IMR-90 (cell line): Measurements from ENCODE around the gene AKR1D1. TPM values are rescaled to one million over a fixed set of nuclear protein-coding genes. Genes with fewer than 3 reads are reported as not detected.
"Not testable (repeated sequence)": the region's sequence is repeated elsewhere in the genome, so short reads cannot be mapped to it uniquely, and the experiment has no call there.

Source experiments
- ATAC-seq: fragments of 200-7000 bp; cut with Tn5 transposase; 2 replicates; pipeline ENCODE4 v1.9.1; 2020; ENCODE audit warnings: low read depth, mild to moderate bottlenecking, moderate library complexity
- BruUV-seq: library from RNA; stranded (reverse); fragments of 400-500 nt; replicated peaks from 2 replicates; lab custom pipeline; 2021; lab: Mats Ljungman, UMichigan
- CTCF ChIA-PET: fragments of 300-600 bp; formaldehyde crosslinking; extraction: SDS; loops from one replicate; lab custom pipeline; 2021; ENCODE audit warnings: antibody characterized with exemption; lab: Yijun Ruan, JAX
- POLR2A ChIA-PET: fragments of 300-600 bp; sonication (Branson Sonifier 250); formaldehyde crosslinking; loops from one replicate; lab custom pipeline; 2022; ENCODE audit warnings: antibody characterized with exemption; ENCODE audit not compliant: unreplicated experiment; lab: Charles Lee
- DNase-seq: peaks from one replicate; pipeline ENCODE4 v3.0.0; 2013
- H2AFZ ChIP-seq: replicated peaks from 2 replicates; pipeline ENCODE3; 2013; ENCODE audit warnings: low read length, mild to moderate bottlenecking; ENCODE audit not compliant: poor library complexity
- H2AK5ac ChIP-seq: 2 replicates; pipeline ENCODE4 v1.6.1; 2013; ENCODE audit warnings: low read depth, low read length, inconsistent platforms
- H2AK9ac ChIP-seq: replicated peaks from 2 replicates; pipeline ENCODE3; 2013; ENCODE audit warnings: mild to moderate bottlenecking, low read depth, low read length, moderate library complexity; ENCODE audit not compliant: poor library complexity
- H2BK120ac ChIP-seq: 2 replicates; pipeline ENCODE4 v1.6.1; 2013; ENCODE audit warnings: low read depth, low read length, inconsistent platforms
- H2BK15ac ChIP-seq: 3 replicates; pipeline ENCODE4 v1.6.1; 2013; ENCODE audit warnings: low read depth, low read length, inconsistent platforms
- H2BK20ac ChIP-seq: 2 replicates; pipeline ENCODE4 v1.6.1; 2013; ENCODE audit warnings: low read depth, mild to moderate bottlenecking, inconsistent platforms, low read length, moderate library complexity
- H2BK5ac ChIP-seq: 2 replicates; pipeline ENCODE4 v1.6.1; 2013; ENCODE audit warnings: mild to moderate bottlenecking, low read depth, low read length, inconsistent platforms; ENCODE audit not compliant: poor library complexity, severe bottlenecking
- H3K14ac ChIP-seq: replicated peaks from 2 replicates; pipeline ENCODE4 v1.6.1; 2013; ENCODE audit warnings: low read depth, low read length, inconsistent platforms
- H3K18ac ChIP-seq: 2 replicates; pipeline ENCODE4 v1.6.1; 2013; ENCODE audit warnings: low read depth, low read length, control low read depth
- H3K23ac ChIP-seq: 2 replicates; pipeline ENCODE4 v1.6.1; 2013; ENCODE audit warnings: low read depth, low read length, inconsistent platforms
- H3K27ac ChIP-seq: 2 replicates; pipeline ENCODE4 v1.5.1; 2013; ENCODE audit warnings: mild to moderate bottlenecking, control low read depth, low read length; ENCODE audit not compliant: insufficient read depth
- H3K27me3 ChIP-seq: 2 replicates; pipeline ENCODE4 v1.6.1; 2013; ENCODE audit warnings: low read length; ENCODE audit not compliant: control insufficient read depth, insufficient read depth
- H3K36me3 ChIP-seq: 2 replicates; pipeline ENCODE4 v1.6.1; 2013; ENCODE audit warnings: low read length, mixed read lengths; ENCODE audit not compliant: control insufficient read depth, insufficient read depth
- H3K4ac ChIP-seq: 2 replicates; pipeline ENCODE4 v1.6.1; 2013; ENCODE audit warnings: low read depth, low read length, inconsistent platforms
- H3K4me1 ChIP-seq: 2 replicates; pipeline ENCODE4 v1.6.1; 2013; ENCODE audit warnings: low read length, mixed read lengths; ENCODE audit not compliant: control insufficient read depth, insufficient read depth
- H3K4me2 ChIP-seq: 2 replicates; pipeline ENCODE4 v1.6.1; 2013; ENCODE audit warnings: low read depth, mild to moderate bottlenecking, control low read depth, low read length, moderate library complexity
- H3K4me3 ChIP-seq: 2 replicates; pipeline ENCODE4 v1.5.1; 2013; ENCODE audit warnings: low read depth, mild to moderate bottlenecking, control low read depth, low read length, moderate library complexity; ENCODE audit not compliant: insufficient read depth
- H3K56ac ChIP-seq: 2 replicates; pipeline ENCODE4 v1.6.1; 2013; ENCODE audit warnings: low read length, inconsistent platforms; ENCODE audit not compliant: insufficient read depth; ENCODE audit errors: extremely low read depth
- H3K79me1 ChIP-seq, 2 experiments: 2 replicates each; pipeline ENCODE4 v1.6.1; 2013; ENCODE audit warnings: low read length in 2 of 2, inconsistent platforms in 1 of 2, low read depth in 1 of 2
- H3K9ac ChIP-seq: 2 replicates; pipeline ENCODE4 v1.6.1; 2013; ENCODE audit warnings: low read depth, low read length, control low read depth
- H3K9me1 ChIP-seq: 2 replicates; pipeline ENCODE4 v1.6.1; 2013; ENCODE audit warnings: low read length, inconsistent platforms; ENCODE audit not compliant: insufficient read depth
- H3K9me3 ChIP-seq: 2 replicates; pipeline ENCODE4 v1.6.1; 2013; ENCODE audit warnings: low read length; ENCODE audit not compliant: control insufficient read depth, insufficient read depth
- H4K20me1 ChIP-seq: 2 replicates; pipeline ENCODE4 v1.6.1; 2013; ENCODE audit warnings: low read length, inconsistent platforms; ENCODE audit not compliant: insufficient read depth
- H4K5ac ChIP-seq: 2 replicates; pipeline ENCODE4 v1.6.1; 2013; ENCODE audit warnings: mild to moderate bottlenecking, low read depth, low read length, control low read depth
- H4K8ac ChIP-seq, 2 experiments: 2 replicates each; pipeline ENCODE4 v1.6.1; 2013; ENCODE audit warnings: low read depth in 2 of 2, low read length in 2 of 2, control low read depth in 1 of 2, inconsistent platforms in 1 of 2
- H4K91ac ChIP-seq: 2 replicates; pipeline ENCODE4 v1.6.1; 2013; ENCODE audit warnings: low read depth, low read length, inconsistent platforms; ENCODE audit not compliant: insufficient read depth
- FOS ChIP-seq: fragments of 150-350 bp; IDR thresholded peaks from 2 replicates; pipeline ENCODE4 v1.6.1; 2016; ENCODE audit warnings: low read depth, low read length
- SMC3 ChIP-seq: fragments of 150-350 bp; IDR thresholded peaks from 2 replicates; pipeline ENCODE4 v1.6.1; 2016; ENCODE audit warnings: low read depth, mild to moderate bottlenecking, antibody characterized with exemption, low read length, moderate library complexity
- WGBS, 2 experiments: methylation state at CpG; one replicate each; pipeline versions ENCODE4 v1.1.5 to v1.1.7; 2013; ENCODE audit warnings: missing lambda C conversion rate in 2 of 2; ENCODE audit not compliant: insufficient read length in 1 of 2; ENCODE audit errors: extremely low coverage in 2 of 2; 5-methylcytosine and 5-hydroxymethylcytosine counted together
- dilution Hi-C: fragments of 300-500 bp; cut with HindIII; formaldehyde crosslinking; loops from one replicate; pipeline ENCODE4 v1.14.3; 2018; ENCODE audit warnings: low sequenced_read_pairs; ENCODE audit not compliant: unreplicated experiment
- in situ Hi-C: fragments of 300-500 bp; cut with MboI; formaldehyde crosslinking; loops from 3 replicates; pipeline ENCODE4 v1.14.3; 2019; ENCODE audit warnings: low sequenced_read_pairs, inconsistent platforms, mixed read lengths
- intact Hi-C: fragments of 100-400 bp; cut with micrococcal nuclease; formaldehyde crosslinking; loops from 2 replicates; pipeline ENCODE4 v1.10.0; 2022
- polyA plus RNA-seq, 3 experiments: library from polyadenylated mRNA; depleted of rRNA; stranded (reverse); fragments of >200 nt; gene quantifications; 2 replicates each; pipeline ENCODE4 v1.2.3, GENCODE V29; 2012; ENCODE audit warnings: low replicate concordance in 1 of 3
- total RNA-seq: library from RNA; depleted of rRNA; stranded (reverse); fragments of >200 nt; gene quantifications from 2 replicates; pipeline ENCODE4 v1.2.3, GENCODE V29; 2012

Gene AKR1D1
- total and polyA plus RNA-seq, 2 of the 4 experiments (the other 2 are of a cell fraction) = not detected

- Histone ChIP-seq H3K4ac (no peak overlapping the region), H2AFZ (no peak overlapping the region), H3K36me3 (no peaks in the 10 kb centered on the region), H3K18ac (no peak overlapping the region), H3K4me3 (no peak overlapping the region), H3K4me1 (no peaks in the 10 kb centered on the region), H2BK15ac (no peak overlapping the region), H3K4me2 (no peak overlapping the region), H2AK5ac (no peak overlapping the region), H2BK20ac (no peak overlapping the region), H3K9me3 (no peaks in the 10 kb centered on the region), H2BK5ac (no peak overlapping the region), H4K5ac (no peak overlapping the region), H3K14ac (no peak overlapping the region), H4K8ac (no peak overlapping the region), H3K9me1 (no peaks in the 10 kb centered on the region), H4K20me1 (no peaks in the 10 kb centered on the region), H3K27ac (no peak overlapping the region), H3K9ac (no peak overlapping the region), H2AK9ac (no peak overlapping the region), H2BK120ac (no peak overlapping the region), H4K91ac (no peak overlapping the region), H3K27me3 (no peaks in the 10 kb centered on the region), H3K23ac (no peak overlapping the region), H3K56ac (no peak overlapping the region), H3K79me1 (no peaks in the 10 kb centered on the region)
- in situ Hi-C loops (no loop called here), intact Hi-C loops (no loop called here), dilution Hi-C loops (no loop called here)
- POLR2A ChIA-PET = no interaction called here
- no TSS peak for BruUV-seq
- CTCF ChIA-PET = no interaction called here
- WGBS, 2 experiments = 83% methylated on average over 1 of the region's 3 CpGs; no CpG with 5 or more reads in 1 of the 2 experiments
- no peak for ATAC-seq
- TF ChIP-seq SMC3 (no peak), FOS (no peak)
- DNase-seq = no peak
Measured at GRCh38 chr7:138075350-138075749, 909 bp upstream of the AKR1D1 start.

GRCh38 chr7:138075786-138076185 is 473 bp upstream of the AKR1D1 start:
- H2AK5ac ChIP-seq, H2BK5ac ChIP-seq, H3K23ac ChIP-seq, H2BK20ac ChIP-seq, H4K5ac ChIP-seq, H4K20me1 ChIP-seq, H3K36me3 ChIP-seq, CTCF ChIA-PET, H3K79me1 ChIP-seq, H3K27me3 ChIP-seq, POLR2A ChIA-PET, ATAC-seq, H3K4me3 ChIP-seq, H3K9me1 ChIP-seq, H4K8ac ChIP-seq, H3K27ac ChIP-seq, H3K56ac ChIP-seq, H3K18ac ChIP-seq, intact Hi-C loops, H3K4me1 ChIP-seq, H3K4me2 ChIP-seq, BruUV-seq, H2AFZ ChIP-seq, H2BK120ac ChIP-seq, DNase-seq, H3K9me3 ChIP-seq, dilution Hi-C loops, H3K14ac ChIP-seq, H2AK9ac ChIP-seq, H3K4ac ChIP-seq, H2BK15ac ChIP-seq, H3K9ac ChIP-seq, H4K91ac ChIP-seq, in situ Hi-C loops: not testable (repeated sequence)
- WGBS, 2 experiments = no CpG with 5 or more reads among the region's 1 CpG
